Measurements from ENCODE around the gene TPP1.
A peak's percentile ranks its signal among the peaks of the same experiment; 100 is the strongest.

The TPP1 gene

GRCh38 chr11:6608726-6609501 is 10.3 kb downstream of the TPP1 start:
- Histone ChIP-seq H3K4me3 (ENCODE audit: low read depth, low read length) (no peak overlapping the region), H3K27me3 (ENCODE audit: control insufficient read depth, insufficient read depth, low read length) (no peaks in the 10 kb centered on the region), H3K27ac (ENCODE audit: low read depth, low read length) (no peak overlapping the region), H3K9ac (ENCODE audit: low read length) (no peak overlapping the region), H3K9me3 (ENCODE audit: control insufficient read depth, insufficient read depth, low read depth, low read length) (no peaks in the 10 kb centered on the region), H3K4me1 (ENCODE audit: control insufficient read depth, insufficient read depth, low read length) (peaks cover 29% of the 10 kb centered on the region), H3K36me3 (ENCODE audit: control insufficient read depth, insufficient read depth, low read length) (peaks cover 41% of the 10 kb centered on the region)

- Histone ChIP-seq H3K27me3 (ENCODE audit: control insufficient read depth, insufficient read depth, low read length) (no peaks in the 10 kb centered on the region), H3K36me3 (ENCODE audit: control insufficient read depth, insufficient read depth, low read length) (peaks cover 41% of the 10 kb centered on the region)
Measured at GRCh38 chr11:6608011-6608410, 11.2 kb downstream of the TPP1 start.

GRCh38 chr11:6607190-6607795 is 11.9 kb downstream of the TPP1 start:
- no peak overlapping the region for H3K4me3 ChIP-seq (ENCODE audit: low read depth, low read length)
- peak overlapping the region; percentile 82 for H3K27ac ChIP-seq (ENCODE audit: low read depth, low read length)
- H3K4me1 ChIP-seq (ENCODE audit: control insufficient read depth, insufficient read depth, low read length) = peaks cover 25% of the 10 kb centered on the region
- H3K27me3 ChIP-seq (ENCODE audit: control insufficient read depth, insufficient read depth, low read length) = no peaks in the 10 kb centered on the region
- H3K36me3 ChIP-seq (ENCODE audit: control insufficient read depth, insufficient read depth, low read length) = peaks cover 41% of the 10 kb centered on the region
- no peaks in the 10 kb centered on the region for H3K9me3 ChIP-seq (ENCODE audit: control insufficient read depth, insufficient read depth, low read depth, low read length)
- H3K9ac ChIP-seq (ENCODE audit: low read length) = peak overlapping the region; percentile 55

More at GRCh38 chr11:6608011-6608410, 11.2 kb downstream of the TPP1 start:
- no peak overlapping the region for H3K4me3 ChIP-seq (ENCODE audit: low read depth, low read length)
- no peak overlapping the region for H3K9ac ChIP-seq (ENCODE audit: low read length)
- no peaks in the 10 kb centered on the region for H3K9me3 ChIP-seq (ENCODE audit: control insufficient read depth, insufficient read depth, low read depth, low read length)
- peaks cover 24% of the 10 kb centered on the region for H3K4me1 ChIP-seq (ENCODE audit: control insufficient read depth, insufficient read depth, low read length)
- H3K27ac ChIP-seq (ENCODE audit: low read depth, low read length) = no peak overlapping the region

- Histone ChIP-seq H3K4me1 (ENCODE audit: control insufficient read depth, insufficient read depth, low read length) (peaks cover 27% of the 10 kb centered on the region), H3K36me3 (ENCODE audit: control insufficient read depth, insufficient read depth, low read length) (peaks cover 43% of the 10 kb centered on the region)
Measured at GRCh38 chr11:6606471-6607189, 12.6 kb downstream of the TPP1 start.

GRCh38 chr11:6604790-6605189 is 14.4 kb downstream of the TPP1 start:
- no peak overlapping the region for H3K27ac ChIP-seq (ENCODE audit: low read depth, low read length)
- peaks cover 44% of the 10 kb centered on the region for H3K36me3 ChIP-seq (ENCODE audit: control insufficient read depth, insufficient read depth, low read length)
- H3K4me1 ChIP-seq (ENCODE audit: control insufficient read depth, insufficient read depth, low read length) = peaks cover 27% of the 10 kb centered on the region

More at GRCh38 chr11:6606471-6607189, 12.6 kb downstream of the TPP1 start:
- no peaks in the 10 kb centered on the region for H3K9me3 ChIP-seq (ENCODE audit: control insufficient read depth, insufficient read depth, low read depth, low read length)
- peak overlapping the region; percentile 60 for H3K9ac ChIP-seq (ENCODE audit: low read length)
- peak overlapping the region; percentile 28; the same call in 1 of the 2 replicates for H3K4me3 ChIP-seq (ENCODE audit: low read depth, low read length)
- H3K27ac ChIP-seq (ENCODE audit: low read depth, low read length) = peak overlapping the region; percentile 75
- no peaks in the 10 kb centered on the region for H3K27me3 ChIP-seq (ENCODE audit: control insufficient read depth, insufficient read depth, low read length)

GRCh38 chr11:6604081-6604626 is 15.1 kb downstream of the TPP1 start:
- Histone ChIP-seq H3K36me3 (ENCODE audit: control insufficient read depth, insufficient read depth, low read length) (peaks cover 44% of the 10 kb centered on the region), H3K4me3 (ENCODE audit: low read depth, low read length) (peak overlapping the region; percentile 86), H3K27me3 (ENCODE audit: control insufficient read depth, insufficient read depth, low read length) (no peaks in the 10 kb centered on the region), H3K4me1 (ENCODE audit: control insufficient read depth, insufficient read depth, low read length) (peaks cover 27% of the 10 kb centered on the region), H3K27ac (ENCODE audit: low read depth, low read length) (peak overlapping the region; percentile 65; the same call in 1 of the 2 replicates), H3K9ac (ENCODE audit: low read length) (peak overlapping the region; percentile 96), H3K9me3 (ENCODE audit: control insufficient read depth, insufficient read depth, low read depth, low read length) (no peaks in the 10 kb centered on the region)

More at GRCh38 chr11:6604790-6605189, 14.4 kb downstream of the TPP1 start:
- Histone ChIP-seq H3K27me3 (ENCODE audit: control insufficient read depth, insufficient read depth, low read length) (no peaks in the 10 kb centered on the region), H3K9ac (ENCODE audit: low read length) (peak overlapping the region; percentile 96), H3K9me3 (ENCODE audit: control insufficient read depth, insufficient read depth, low read depth, low read length) (no peaks in the 10 kb centered on the region), H3K4me3 (ENCODE audit: low read depth, low read length) (peak overlapping the region; percentile 86)

GRCh38 chr11:6603287-6604080 is 15.7 kb downstream of the TPP1 start, which contains the start of the genes ILK and RRP8:
ILK (plus strand) TSS chr11:6603774; CDS start chr11:6604272, 498 bp downstream.
RRP8 (minus strand) TSS chr11:6603616; CDS start chr11:6603502, 114 bp downstream.
- H3K27me3 ChIP-seq (ENCODE audit: control insufficient read depth, insufficient read depth, low read length) = no peaks in the 10 kb centered on the region
- peaks cover 27% of the 10 kb centered on the region for H3K4me1 ChIP-seq (ENCODE audit: control insufficient read depth, insufficient read depth, low read length)
- peak within 1 kb of the TSS; percentile 86 for H3K4me3 ChIP-seq (ENCODE audit: low read depth, low read length)
- peaks cover 44% of the 10 kb centered on the region for H3K36me3 ChIP-seq (ENCODE audit: control insufficient read depth, insufficient read depth, low read length)
- H3K9me3 ChIP-seq (ENCODE audit: control insufficient read depth, insufficient read depth, low read depth, low read length) = no peaks in the 10 kb centered on the region
- peak within 1 kb of the TSS; percentile 65; the same call in 1 of the 2 replicates for H3K27ac ChIP-seq (ENCODE audit: low read depth, low read length)
- H3K9ac ChIP-seq (ENCODE audit: low read length) = peak within 1 kb of the TSS; percentile 96

- no peaks in the 10 kb centered on the region for H3K27me3 ChIP-seq (ENCODE audit: control insufficient read depth, insufficient read depth, low read length)
- peaks cover 38% of the 10 kb centered on the region for H3K36me3 ChIP-seq (ENCODE audit: control insufficient read depth, insufficient read depth, low read length)
- H3K27ac ChIP-seq (ENCODE audit: low read depth, low read length) = no peak overlapping the region
- H3K9me3 ChIP-seq (ENCODE audit: control insufficient read depth, insufficient read depth, low read depth, low read length) = no peaks in the 10 kb centered on the region
- peak overlapping the region; percentile 86 for H3K4me3 ChIP-seq (ENCODE audit: low read depth, low read length)
- H3K9ac ChIP-seq (ENCODE audit: low read length) = peak overlapping the region; percentile 64
- H3K4me1 ChIP-seq (ENCODE audit: control insufficient read depth, insufficient read depth, low read length) = peaks cover 23% of the 10 kb centered on the region
Measured at GRCh38 chr11:6602096-6602940, 16.9 kb downstream of the TPP1 start.

- H3K9me3 ChIP-seq (ENCODE audit: control insufficient read depth, insufficient read depth, low read depth, low read length) = no peaks in the 10 kb centered on the region
- H3K36me3 ChIP-seq (ENCODE audit: control insufficient read depth, insufficient read depth, low read length) = peaks cover 44% of the 10 kb centered on the region
- H3K4me1 ChIP-seq (ENCODE audit: control insufficient read depth, insufficient read depth, low read length) = peaks cover 13% of the 10 kb centered on the region
- no peak overlapping the region for H3K27ac ChIP-seq (ENCODE audit: low read depth, low read length)
- H3K4me3 ChIP-seq (ENCODE audit: low read depth, low read length) = no peak overlapping the region
- no peak overlapping the region for H3K9ac ChIP-seq (ENCODE audit: low read length)
- no peaks in the 10 kb centered on the region for H3K27me3 ChIP-seq (ENCODE audit: control insufficient read depth, insufficient read depth, low read length)
Measured at GRCh38 chr11:6601041-6601461, 18.2 kb downstream of the TPP1 start.

Measured in HUES6 (cell line).